Measurements from ENCODE around the gene RPL22. TPM values are rescaled to one million over a fixed set of nuclear protein-coding genes. Genes with fewer than 3 reads are reported as not detected.

The RPL22 gene
- total and polyA plus RNA-seq, 2 of the 13 experiments (the other 11 are each of a cell fraction or from before 2014, with no cell fraction given) = 214 to 545 TPM

DNA sequence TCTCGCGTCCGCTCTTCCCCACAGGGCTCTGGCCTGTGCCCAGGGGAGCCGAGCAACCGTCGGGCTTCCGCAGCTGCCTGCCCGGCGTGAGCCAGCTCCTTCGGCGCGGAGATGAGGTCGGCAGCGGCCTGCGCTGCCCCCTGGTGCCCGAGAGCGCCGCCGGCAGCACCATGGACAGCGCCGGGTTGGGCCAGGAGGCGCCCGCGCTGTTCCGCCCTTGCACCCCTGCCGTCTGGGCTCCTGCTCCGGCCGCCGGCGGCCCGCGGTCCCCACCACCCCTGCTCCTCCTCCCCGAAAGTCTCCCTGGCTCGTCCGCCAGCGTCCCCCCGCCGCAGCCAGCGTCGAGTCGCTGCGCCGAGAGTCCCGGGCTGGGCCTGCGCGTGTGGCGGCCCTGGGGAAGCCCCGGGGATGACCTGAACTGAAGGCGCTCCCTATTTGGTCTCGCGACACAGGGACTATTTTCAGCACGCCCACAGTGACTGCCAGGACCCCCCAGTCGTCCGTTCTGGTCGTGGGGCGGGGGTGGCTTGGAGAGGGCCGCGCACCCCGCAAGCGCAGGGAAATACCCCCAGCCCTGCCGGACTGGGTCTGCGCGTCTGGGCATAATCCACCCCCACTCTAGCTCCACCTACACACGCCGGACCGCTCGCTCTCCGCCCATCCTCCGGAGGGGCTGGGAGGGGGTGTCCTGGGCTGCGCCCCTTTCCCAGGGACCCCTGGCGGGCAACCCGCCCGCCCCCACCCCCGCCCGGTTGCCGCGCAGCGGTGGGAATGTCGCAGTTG, 45.9 kb upstream of the RPL22 start (continued):
- TF ChIP-seq, protein P1, sequence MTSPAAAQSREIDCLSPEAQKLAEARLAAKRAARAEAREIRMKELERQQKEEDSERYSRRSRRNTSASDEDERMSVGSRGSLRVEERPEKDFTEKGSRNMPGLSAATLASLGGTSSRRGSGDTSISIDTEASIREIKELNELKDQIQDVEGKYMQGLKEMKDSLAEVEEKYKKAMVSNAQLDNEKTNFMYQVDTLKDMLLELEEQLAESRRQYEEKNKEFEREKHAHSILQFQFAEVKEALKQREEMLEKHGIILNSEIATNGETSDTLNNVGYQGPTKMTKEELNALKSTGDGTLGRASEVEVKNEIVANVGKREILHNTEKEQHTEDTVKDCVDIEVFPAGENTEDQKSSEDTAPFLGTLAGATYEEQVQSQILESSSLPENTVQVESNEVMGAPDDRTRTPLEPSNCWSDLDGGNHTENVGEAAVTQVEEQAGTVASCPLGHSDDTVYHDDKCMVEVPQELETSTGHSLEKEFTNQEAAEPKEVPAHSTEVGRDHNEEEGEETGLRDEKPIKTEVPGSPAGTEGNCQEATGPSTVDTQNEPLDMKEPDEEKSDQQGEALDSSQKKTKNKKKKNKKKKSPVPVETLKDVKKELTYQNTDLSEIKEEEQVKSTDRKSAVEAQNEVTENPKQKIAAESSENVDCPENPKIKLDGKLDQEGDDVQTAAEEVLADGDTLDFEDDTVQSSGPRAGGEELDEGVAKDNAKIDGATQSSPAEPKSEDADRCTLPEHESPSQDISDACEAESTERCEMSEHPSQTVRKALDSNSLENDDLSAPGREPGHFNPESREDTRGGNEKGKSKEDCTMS (CRISPR knock-in tag; conservative IDR thresholded peaks at IDR 0.05) = peak; percentile 96
- TF ChIP-seq ZNF160 (CRISPR knock-in tag; IDR thresholded peaks at IDR 0.05) = peak; percentile 97
- TF ChIP-seq, protein P2, sequence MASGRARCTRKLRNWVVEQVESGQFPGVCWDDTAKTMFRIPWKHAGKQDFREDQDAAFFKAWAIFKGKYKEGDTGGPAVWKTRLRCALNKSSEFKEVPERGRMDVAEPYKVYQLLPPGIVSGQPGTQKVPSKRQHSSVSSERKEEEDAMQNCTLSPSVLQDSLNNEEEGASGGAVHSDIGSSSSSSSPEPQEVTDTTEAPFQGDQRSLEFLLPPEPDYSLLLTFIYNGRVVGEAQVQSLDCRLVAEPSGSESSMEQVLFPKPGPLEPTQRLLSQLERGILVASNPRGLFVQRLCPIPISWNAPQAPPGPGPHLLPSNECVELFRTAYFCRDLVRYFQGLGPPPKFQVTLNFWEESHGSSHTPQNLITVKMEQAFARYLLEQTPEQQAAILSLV (CRISPR knock-in tag; IDR thresholded peaks at IDR 0.05; ENCODE audit: borderline replicate concordance) = peak; percentile 99
- TF ChIP-seq FOXC1 (CRISPR knock-in tag; IDR thresholded peaks at IDR 0.05; ENCODE audit: borderline replicate concordance) = peak; percentile 99
- no peak for TF ChIP-seq ZNF33A (CRISPR knock-in tag; IDR thresholded peaks at IDR 0.05; ENCODE audit: borderline replicate concordance)
- TF ChIP-seq MXD4 (CRISPR knock-in tag; IDR thresholded peaks at IDR 0.05) = peak; percentile 95
- peak; percentile 92 for TF ChIP-seq GZF1 (CRISPR knock-in tag; IDR thresholded peaks at IDR 0.05)
- peak; percentile 98 for TF ChIP-seq HOXA7 (CRISPR knock-in tag; IDR thresholded peaks at IDR 0.05)
- TF ChIP-seq ZNF703 (CRISPR knock-in tag; IDR thresholded peaks at IDR 0.05; ENCODE audit: borderline replicate concordance) = peak; percentile 86
- TF ChIP-seq, protein P3, sequence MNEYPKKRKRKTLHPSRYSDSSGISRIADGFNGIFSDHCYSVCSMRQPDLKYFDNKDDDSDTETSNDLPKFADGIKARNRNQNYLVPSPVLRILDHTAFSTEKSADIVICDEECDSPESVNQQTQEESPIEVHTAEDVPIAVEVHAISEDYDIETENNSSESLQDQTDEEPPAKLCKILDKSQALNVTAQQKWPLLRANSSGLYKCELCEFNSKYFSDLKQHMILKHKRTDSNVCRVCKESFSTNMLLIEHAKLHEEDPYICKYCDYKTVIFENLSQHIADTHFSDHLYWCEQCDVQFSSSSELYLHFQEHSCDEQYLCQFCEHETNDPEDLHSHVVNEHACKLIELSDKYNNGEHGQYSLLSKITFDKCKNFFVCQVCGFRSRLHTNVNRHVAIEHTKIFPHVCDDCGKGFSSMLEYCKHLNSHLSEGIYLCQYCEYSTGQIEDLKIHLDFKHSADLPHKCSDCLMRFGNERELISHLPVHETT (CRISPR knock-in tag; conservative IDR thresholded peaks at IDR 0.05) = peak; percentile 95
- peak; percentile 100 for TF ChIP-seq MTF2 (CRISPR knock-in tag; IDR thresholded peaks at IDR 0.05; ENCODE audit: borderline replicate concordance)
- TF ChIP-seq PRPF4 (IDR thresholded peaks at IDR 0.05; ENCODE audit: low read depth, low read length, poor library complexity, severe bottlenecking) = no peak
- TF ChIP-seq, protein P4, sequence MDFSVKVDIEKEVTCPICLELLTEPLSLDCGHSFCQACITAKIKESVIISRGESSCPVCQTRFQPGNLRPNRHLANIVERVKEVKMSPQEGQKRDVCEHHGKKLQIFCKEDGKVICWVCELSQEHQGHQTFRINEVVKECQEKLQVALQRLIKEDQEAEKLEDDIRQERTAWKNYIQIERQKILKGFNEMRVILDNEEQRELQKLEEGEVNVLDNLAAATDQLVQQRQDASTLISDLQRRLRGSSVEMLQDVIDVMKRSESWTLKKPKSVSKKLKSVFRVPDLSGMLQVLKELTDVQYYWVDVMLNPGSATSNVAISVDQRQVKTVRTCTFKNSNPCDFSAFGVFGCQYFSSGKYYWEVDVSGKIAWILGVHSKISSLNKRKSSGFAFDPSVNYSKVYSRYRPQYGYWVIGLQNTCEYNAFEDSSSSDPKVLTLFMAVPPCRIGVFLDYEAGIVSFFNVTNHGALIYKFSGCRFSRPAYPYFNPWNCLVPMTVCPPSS (IDR thresholded peaks at IDR 0.05) = no peak
- TF ChIP-seq ZNF101 (CRISPR knock-in tag; IDR thresholded peaks at IDR 0.05; ENCODE audit: borderline replicate concordance, low read depth) = 0 out of 2 replicates have a peak, but pooled peaks have one; percentile 80
